Calu3 (cell line): ENCODE data around the gene CFAP61. TPM values are rescaled to one million over a fixed set of nuclear protein-coding genes. Genes with fewer than 3 reads are reported as not detected.

Experiments
- BruUV-seq: library from RNA; stranded (reverse); fragments of 400-500 nt; replicated peaks from 2 replicates; lab custom pipeline; 2021; lab: Mats Ljungman, UMichigan
- CTCF ChIA-PET: fragments of 300-600 bp; sonication (Branson Sonifier 250); formaldehyde crosslinking; loops from one replicate; lab custom pipeline; 2022; ENCODE audit warnings: antibody characterized with exemption; lab: Charles Lee
- DNase-seq: peaks from one replicate; pipeline ENCODE4 v3.0.0; 2022
- H3K27ac Mint-ChIP-seq: one replicate; pipeline ENCODE4 v1.8.0; 2022; ENCODE audit warnings: mixed read lengths; ENCODE audit not compliant: unreplicated experiment
- H3K27me3 Mint-ChIP-seq: one replicate; pipeline ENCODE4 v1.8.0; 2022; ENCODE audit warnings: mixed read lengths; ENCODE audit not compliant: unreplicated experiment
- H3K36me3 Mint-ChIP-seq: one replicate; pipeline ENCODE4 v1.8.0; 2022; ENCODE audit warnings: mild to moderate bottlenecking, moderate library complexity, mixed read lengths; ENCODE audit not compliant: insufficient read depth, unreplicated experiment
- H3K4me1 Mint-ChIP-seq: one replicate; pipeline ENCODE4 v1.8.0; 2022; ENCODE audit warnings: mild to moderate bottlenecking, low read depth, mixed read lengths; ENCODE audit not compliant: unreplicated experiment
- H3K4me3 Mint-ChIP-seq: one replicate; pipeline ENCODE4 v1.8.0; 2022; ENCODE audit warnings: mild to moderate bottlenecking, low read depth, moderate library complexity, mixed read lengths; ENCODE audit not compliant: unreplicated experiment
- H3K9me3 Mint-ChIP-seq: one replicate; pipeline ENCODE4 v1.8.0; 2022; ENCODE audit warnings: low read depth, mixed read lengths; ENCODE audit not compliant: unreplicated experiment
- intact Hi-C: fragments of 100-400 bp; cut with micrococcal nuclease; formaldehyde crosslinking; loops from one replicate; pipeline ENCODE4 v1.10.0; 2022; ENCODE audit not compliant: unreplicated experiment
- total RNA-seq: library from RNA; stranded (reverse); gene quantifications from 2 replicates; pipeline ENCODE4 v1.2.3, GENCODE V29; 2022
- TF ChIP-seq, protein P1 (sequence below): fragments of 200-600 bp; IDR thresholded peaks from one replicate; pipeline ENCODE4 v1.8.0; 2022; ENCODE audit warnings: antibody characterized with exemption; ENCODE audit not compliant: unreplicated experiment

CFAP61 gene
- total RNA-seq, 1 experiment from 2014 or later, result not detected

DNA sequence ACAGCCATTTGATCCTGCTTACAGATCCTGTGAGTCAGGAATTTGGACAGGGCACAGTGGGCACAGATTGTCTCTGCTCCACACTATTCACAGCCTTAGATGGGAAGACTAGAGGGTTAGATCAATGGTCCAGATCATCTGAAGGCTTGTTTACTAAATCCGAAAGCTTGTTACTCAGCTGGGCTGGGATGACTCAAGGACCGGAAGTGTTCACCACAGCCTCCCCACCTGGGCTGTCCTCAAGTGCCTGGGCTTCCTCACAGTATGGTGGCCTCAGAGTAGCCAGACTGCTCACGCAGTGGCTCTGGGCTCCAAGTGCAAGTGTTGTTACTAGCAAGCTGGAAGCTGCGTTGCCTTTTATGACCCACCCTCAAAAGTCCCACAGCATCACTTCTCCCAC, 240.1 kb downstream of the CFAP61 start:
- Mint-ChIP-seq H3K27me3 (peaks cover 18% of the 10 kb centered on the region), H3K4me1 (no peaks in the 10 kb centered on the region), H3K27ac (no peak overlapping the region), H3K9me3 (no peaks in the 10 kb centered on the region), H3K36me3 (no peaks in the 10 kb centered on the region), H3K4me3 (no peak overlapping the region)
- no TSS peak for BruUV-seq
- intact Hi-C loops, result no loop called here
- DNase-seq, result no peak
- TF ChIP-seq, protein P1, sequence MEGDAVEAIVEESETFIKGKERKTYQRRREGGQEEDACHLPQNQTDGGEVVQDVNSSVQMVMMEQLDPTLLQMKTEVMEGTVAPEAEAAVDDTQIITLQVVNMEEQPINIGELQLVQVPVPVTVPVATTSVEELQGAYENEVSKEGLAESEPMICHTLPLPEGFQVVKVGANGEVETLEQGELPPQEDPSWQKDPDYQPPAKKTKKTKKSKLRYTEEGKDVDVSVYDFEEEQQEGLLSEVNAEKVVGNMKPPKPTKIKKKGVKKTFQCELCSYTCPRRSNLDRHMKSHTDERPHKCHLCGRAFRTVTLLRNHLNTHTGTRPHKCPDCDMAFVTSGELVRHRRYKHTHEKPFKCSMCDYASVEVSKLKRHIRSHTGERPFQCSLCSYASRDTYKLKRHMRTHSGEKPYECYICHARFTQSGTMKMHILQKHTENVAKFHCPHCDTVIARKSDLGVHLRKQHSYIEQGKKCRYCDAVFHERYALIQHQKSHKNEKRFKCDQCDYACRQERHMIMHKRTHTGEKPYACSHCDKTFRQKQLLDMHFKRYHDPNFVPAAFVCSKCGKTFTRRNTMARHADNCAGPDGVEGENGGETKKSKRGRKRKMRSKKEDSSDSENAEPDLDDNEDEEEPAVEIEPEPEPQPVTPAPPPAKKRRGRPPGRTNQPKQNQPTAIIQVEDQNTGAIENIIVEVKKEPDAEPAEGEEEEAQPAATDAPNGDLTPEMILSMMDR, result no peak
- CTCF ChIA-PET, result no interaction called here

DNA sequence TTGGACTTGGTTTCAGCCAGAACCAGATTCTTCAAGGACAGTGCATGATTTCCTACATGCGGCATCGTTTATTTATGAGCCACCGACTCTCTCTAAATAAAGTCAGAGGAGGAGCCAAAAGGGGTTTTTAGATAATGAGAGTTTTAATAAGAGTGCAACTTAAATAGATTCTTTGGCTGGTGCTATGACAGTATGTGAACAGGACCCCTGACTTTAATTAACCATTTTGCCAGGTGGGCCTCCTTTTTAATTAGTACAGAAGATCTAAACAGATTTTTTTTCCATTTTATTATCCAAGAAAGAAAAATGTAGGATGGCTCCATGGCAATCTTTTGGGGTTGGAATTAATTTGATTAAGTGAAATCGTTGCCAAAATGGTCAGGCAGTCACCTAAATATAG, 240.8 kb downstream of the CFAP61 start:
- TF ChIP-seq, protein P1, result no peak
- no peak overlapping the region for H3K27ac Mint-ChIP-seq
- no peak overlapping the region for H3K4me3 Mint-ChIP-seq
- H3K9me3 Mint-ChIP-seq, result no peaks in the 10 kb centered on the region
- no peaks in the 10 kb centered on the region for H3K4me1 Mint-ChIP-seq
- H3K27me3 Mint-ChIP-seq, result peaks cover 12% of the 10 kb centered on the region
- no TSS peak for BruUV-seq
- intact Hi-C loops, result no loop called here
- CTCF ChIA-PET, result no interaction called here
- no peaks in the 10 kb centered on the region for H3K36me3 Mint-ChIP-seq
- DNase-seq, result no peak

- DNase-seq, result no peak
- H3K4me1 Mint-ChIP-seq, result no peaks in the 10 kb centered on the region
- H3K27me3 Mint-ChIP-seq, result peaks cover 8% of the 10 kb centered on the region
- TF ChIP-seq, protein P1, result no peak
- no peaks in the 10 kb centered on the region for H3K36me3 Mint-ChIP-seq
- H3K27ac Mint-ChIP-seq, result no peak overlapping the region
- no peak overlapping the region for H3K4me3 Mint-ChIP-seq
- intact Hi-C loops, result no loop called here
- CTCF ChIA-PET, result no interaction called here
- H3K9me3 Mint-ChIP-seq, result no peaks in the 10 kb centered on the region
- no TSS peak for BruUV-seq
These were observed 241.5 kb downstream of the CFAP61 start for GRCh38 chr20:20293691-20294385.

GRCh38 chr20:20295621-20296498, 243.5 kb downstream of the CFAP61 start:
- no peak overlapping the region for H3K27ac Mint-ChIP-seq
- CTCF ChIA-PET, result no interaction called here
- no peaks in the 10 kb centered on the region for H3K4me1 Mint-ChIP-seq
- no peaks in the 10 kb centered on the region for H3K36me3 Mint-ChIP-seq
- TF ChIP-seq, protein P1, result no peak
- intact Hi-C loops, result no loop called here
- H3K4me3 Mint-ChIP-seq, result no peak overlapping the region
- peaks cover 8% of the 10 kb centered on the region for H3K27me3 Mint-ChIP-seq
- DNase-seq, result no peak
- BruUV-seq, result no TSS peak
- no peaks in the 10 kb centered on the region for H3K9me3 Mint-ChIP-seq
